ENCODE measurements around the gene GTPBP2. TPM values are rescaled to one million over a fixed set of nuclear protein-coding genes. Genes with fewer than 3 reads are reported as not detected.
A peak's percentile ranks its signal among the peaks of the same experiment; 100 is the strongest.

GTPBP2 gene
- total and polyA plus RNA-seq, 2 of the 13 experiments (the other 11 are each of a cell fraction or from before 2014, with no cell fraction given) = 26.9 to 88.2 TPM

- H3K27me3 ChIP-seq (ENCODE audit: control insufficient read depth in 1 of 2, insufficient read depth in 2 of 2, low read length in 2 of 2) = peaks cover 0 to 6% of the 10 kb centered on the region in 2 experiments; a peak in 1 of 5 replicates
- in situ Hi-C loops (cut with HindIII; ENCODE audit: extremely low pct_ligation_motif_present, low pct_unique_long_range_greater_than_20kb) (no loop called here), intact Hi-C loops (cut with micrococcal nuclease; ENCODE audit: unreplicated experiment) (loop anchor here (2.0 kb wide), 1 partner anchor 40 kb away; no protein-coding TSS in a partner anchor)
- no peak overlapping the region for H3K4me2 ChIP-seq (ENCODE audit: low read depth, low read length)
- no peaks in the 10 kb centered on the region for H3K79me2 ChIP-seq (ENCODE audit: insufficient read depth, low read length)
- H2AFZ ChIP-seq (ENCODE audit: low read length) = no peak overlapping the region
- no TSS peak for BruUV-seq (replicated peaks)
- no peak overlapping the region for H3K4me3 ChIP-seq (replicated peaks in 1 of 3; ENCODE audit: insufficient read depth in 1 of 3, low read depth in 2 of 3, low read length in 3 of 3)
- ChIA-PET POLR2A (interaction anchor here (0.8 to 7.5 kb wide), 6 partner anchors 13 to 99 kb away, joined by 3 to 55 read pairs (median 8); partner anchors contain the start of genes GTPBP2, MRPS18A and VEGFA), CTCF (ENCODE audit: low intra/inter-chr PET ratio, low total read pairs) (no interaction called here)
- no peaks in the 10 kb centered on the region for H4K20me1 ChIP-seq (ENCODE audit: insufficient read depth, low read length)
- WGBS (ENCODE audit: low lambda C conversion rate) = 95% methylated on average over 4 of the region's 6 CpGs
- ATAC-seq (no peak), DNase-seq (ENCODE audit: low spot score) (no peak), FAIRE-seq (no peak)
- H3K27ac ChIP-seq (ENCODE audit: extremely low read length, insufficient read depth, low read length) = no peak overlapping the region
- TF ChIP-seq ZC3H13 (CRISPR knock-in tag; IDR thresholded peaks at IDR 0.05) = 0 out of 2 replicates have a peak, but pooled peaks have one; percentile 29
- 0 out of 2 replicates have a peak, but pooled peaks have one; percentile 11 for TF ChIP-seq MED1 (CRISPR knock-in tag; IDR thresholded peaks at IDR 0.05)
- TF ChIP-seq FOXM1 (CRISPR knock-in tag; IDR thresholded peaks at IDR 0.05) = peak; percentile 28; the same call in 1 of the 2 replicates
- TF ChIP-seq ZNF232 (CRISPR knock-in tag; IDR thresholded peaks at IDR 0.05; ENCODE audit: borderline replicate concordance) = 0 out of 2 replicates have a peak, but pooled peaks have one; percentile 36
- 0 out of 2 replicates have a peak, but pooled peaks have one; percentile 27 for TF ChIP-seq ZNF441 (CRISPR knock-in tag; IDR thresholded peaks at IDR 0.05; ENCODE audit: borderline replicate concordance)
- 0 out of 2 replicates have a peak, but pooled peaks have one; percentile 38 for TF ChIP-seq SAFB2 (CRISPR knock-in tag; IDR thresholded peaks at IDR 0.05; ENCODE audit: borderline replicate concordance, low read depth)
- no peak for TF ChIP-seq ATF7-NPFF (CRISPR knock-in tag; IDR thresholded peaks at IDR 0.05; ENCODE audit: low read depth)
- TF ChIP-seq POLR2AphosphoS5 (IDR thresholded peaks at IDR 0.05; ENCODE audit: low read depth, low read length) = peak; percentile 14; the same call in 1 of the 2 replicates
- TF ChIP-seq ZFP90 (CRISPR knock-in tag; IDR thresholded peaks at IDR 0.05; ENCODE audit: borderline replicate concordance) = 0 out of 2 replicates have a peak, but pooled peaks have one; percentile 29
- TF ChIP-seq IRF9 (CRISPR knock-in tag; IDR thresholded peaks at IDR 0.05; ENCODE audit: borderline replicate concordance) = 0 out of 2 replicates have a peak, but pooled peaks have one; percentile 10
- TF ChIP-seq RFX3 (CRISPR knock-in tag; IDR thresholded peaks at IDR 0.05) = no peak
- TF ChIP-seq NFAT5 (CRISPR knock-in tag; IDR thresholded peaks at IDR 0.05) = 0 out of 2 replicates have a peak, but pooled peaks have one; percentile 23
- TF ChIP-seq BRD4 (CRISPR knock-in tag; IDR thresholded peaks at IDR 0.05) = peak; percentile 66; the same call in 1 of the 2 replicates
- no peak for TF ChIP-seq ZFP41 (CRISPR knock-in tag; IDR thresholded peaks at IDR 0.05; ENCODE audit: borderline replicate concordance)
- H3K9me3 ChIP-seq (ENCODE audit: low read length) = no peaks in the 10 kb centered on the region
- H3K4me1 ChIP-seq (ENCODE audit: insufficient read depth, low read length) = peaks cover 79% of the 10 kb centered on the region
- peaks cover 23 to 35% of the 10 kb centered on the region in 2 experiments for H3K36me3 ChIP-seq (replicated peaks in 1 of 2; ENCODE audit: control insufficient read depth in 1 of 2, insufficient read depth in 2 of 2, low read length in 2 of 2)
- H3K9ac ChIP-seq (ENCODE audit: insufficient read depth, low read depth, low read length) = no peak overlapping the region
These were observed 41.5 kb upstream of the GTPBP2 start for GRCh38 chr6:43670623-43670986.
